GM18502 (cell line): ENCODE measurements around the gene HTRA3.

Experiments
- ATAC-seq: cut with Tn5 transposase; IDR thresholded peaks from one replicate; pipeline ENCODE4 v1.9.1; 2021; ENCODE audit warnings: mild to moderate bottlenecking; ENCODE audit not compliant: unreplicated experiment, poor library complexity

Gene HTRA3

GRCh38 chr4:8350841-8351461 lies 81.4 kb downstream of the HTRA3 start:
- ATAC-seq, result no peak

- ATAC-seq, result no peak
These were observed 82.4 kb downstream of the HTRA3 start for GRCh38 chr4:8351931-8352367.

GRCh38 chr4:8352368-8353157 lies 83.0 kb downstream of the HTRA3 start:
- no peak for ATAC-seq

- no peak for ATAC-seq
These were observed 83.7 kb downstream of the HTRA3 start for GRCh38 chr4:8353158-8353669.

- ATAC-seq, result no peak
These were observed 84.4 kb downstream of the HTRA3 start for GRCh38 chr4:8353912-8354453.

- ATAC-seq, result no peak
These were observed 85.8 kb downstream of the HTRA3 start for GRCh38 chr4:8355306-8355705.

DNA sequence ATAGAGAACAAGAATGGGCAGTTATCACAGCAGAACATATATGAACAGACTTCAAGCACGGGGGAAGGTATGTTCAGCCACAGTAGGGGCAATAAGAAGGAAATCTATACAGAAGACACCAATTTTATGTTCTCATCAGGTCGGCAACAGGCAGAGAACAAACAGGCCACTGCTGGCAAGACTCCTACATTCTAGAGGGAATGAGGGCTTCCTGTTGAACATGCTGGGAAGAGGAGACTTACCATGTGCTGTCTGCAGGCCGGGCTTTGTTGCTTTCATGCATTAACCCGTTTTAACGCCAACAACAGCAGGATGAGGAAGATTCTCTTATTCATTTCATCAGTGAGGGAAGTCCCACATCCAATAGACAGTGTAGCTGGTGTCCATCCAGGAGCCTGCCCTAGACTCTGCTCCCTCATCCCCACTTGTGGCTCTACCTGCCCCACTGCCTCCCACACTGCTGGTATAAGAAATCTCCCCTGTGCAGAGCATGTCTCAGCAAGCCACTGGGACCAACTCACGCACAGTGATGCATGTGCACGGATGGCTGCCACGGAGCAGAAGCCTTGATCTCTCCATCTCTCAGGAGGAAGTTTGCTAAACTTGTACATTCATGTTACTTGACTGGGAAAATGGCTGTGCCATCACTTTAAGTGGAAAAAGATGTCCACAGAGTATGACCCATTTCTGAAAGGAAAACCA lies 86.5 kb downstream of the HTRA3 start:
- ATAC-seq, result no peak
